K562 (cell line): ENCODE results near the gene FRMPD1.

Experiments
- NCOR1 ChIP-seq: fragments of 450-650 bp; IDR thresholded peaks from 2 replicates; pipeline ENCODE4 v1.6.1; 2016; ENCODE audit warnings: mild to moderate bottlenecking, moderate library complexity
- ZNF408 ChIP-seq: fragments of 250-450 bp; sonication (Bioruptor Pico); IDR thresholded peaks from 2 replicates; pipeline ENCODE4 v1.4.0; 2020; ENCODE audit warnings: low read depth, mild to moderate bottlenecking, moderate library complexity

GRCh38 chr9:37617832-37618231 lies 32.9 kb upstream of the FRMPD1 start:
- no peak for TF ChIP-seq ZNF408 (CRISPR knock-in tag)
- TF ChIP-seq NCOR1: no peak
